Ishikawa (cell line): ENCODE data around the gene GPR78.
A peak's percentile ranks its signal among the peaks of the same experiment; 100 is the strongest.

Source experiments
- CEBPB ChIP-seq: IDR thresholded peaks from 2 replicates; pipeline ENCODE4 v1.6.1; 2012
- CREB1 ChIP-seq: IDR thresholded peaks from 2 replicates; pipeline ENCODE4 v1.6.1; 2012; ENCODE audit warnings: low read depth
- EP300 ChIP-seq: IDR thresholded peaks from 2 replicates; pipeline ENCODE4 v1.6.1; 2012; ENCODE audit warnings: borderline replicate concordance
- NFIC ChIP-seq: IDR thresholded peaks from 2 replicates; pipeline ENCODE4 v1.6.1; 2012
- RAD21 ChIP-seq: IDR thresholded peaks from 2 replicates; pipeline ENCODE4 v1.6.1; 2012; ENCODE audit warnings: low read depth
- TAF1 ChIP-seq: IDR thresholded peaks from 2 replicates; pipeline ENCODE4 v1.6.1; 2012; ENCODE audit warnings: low read depth, mild to moderate bottlenecking
- YY1 ChIP-seq: IDR thresholded peaks from 2 replicates; pipeline ENCODE4 v1.6.1; 2012; ENCODE audit warnings: low read depth
- ZBTB7A ChIP-seq: IDR thresholded peaks from 2 replicates; pipeline ENCODE4 v1.6.1; 2012; ENCODE audit warnings: low read depth
- TF ChIP-seq, protein P1 (sequence below): IDR thresholded peaks from 2 replicates; pipeline ENCODE4 v1.6.1; 2012
- TF ChIP-seq, protein P2 (sequence below): IDR thresholded peaks from 2 replicates; pipeline ENCODE4 v1.6.1; 2012; ENCODE audit warnings: low read depth, mild to moderate bottlenecking
- TF ChIP-seq, protein P3 (sequence below): IDR thresholded peaks from 2 replicates; pipeline ENCODE4 v1.6.1; 2012

DNA sequence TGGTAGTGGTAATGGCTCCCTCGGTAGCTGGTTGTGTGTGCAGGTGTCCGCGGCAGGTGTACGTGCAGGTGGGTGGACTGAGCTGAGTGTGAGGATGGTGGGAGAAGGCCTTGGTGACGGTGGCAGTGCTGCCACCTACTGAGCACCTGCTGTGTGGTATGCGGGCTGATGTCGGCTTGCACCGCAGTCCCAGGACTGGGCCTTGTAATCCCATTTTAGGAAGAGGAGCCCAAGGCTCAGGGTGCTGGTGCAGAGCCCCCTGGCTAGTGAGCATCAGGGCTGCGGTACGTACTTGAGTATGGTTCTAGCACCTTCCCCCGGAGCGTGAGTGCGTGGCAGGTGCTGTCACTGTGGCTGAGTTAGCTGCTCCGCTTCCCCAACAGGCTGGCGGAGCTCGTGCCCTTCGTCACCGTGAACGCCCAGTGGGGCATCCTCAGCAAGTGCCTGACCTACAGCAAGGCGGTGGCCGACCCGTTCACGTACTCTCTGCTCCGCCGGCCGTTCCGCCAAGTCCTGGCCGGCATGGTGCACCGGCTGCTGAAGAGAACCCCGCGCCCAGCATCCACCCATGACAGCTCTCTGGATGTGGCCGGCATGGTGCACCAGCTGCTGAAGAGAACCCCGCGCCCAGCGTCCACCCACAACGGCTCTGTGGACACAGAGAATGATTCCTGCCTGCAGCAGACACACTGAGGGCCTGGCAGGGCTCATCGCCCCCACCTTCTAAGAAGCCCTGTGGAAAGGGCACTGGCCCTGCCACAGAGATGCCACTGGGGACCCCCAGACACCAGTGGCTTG is 6.7 kb downstream of the GPR78 start:
- TF ChIP-seq EP300 (no peak), CREB1 (no peak), CEBPB (no peak), NFIC (no peak), TAF1 (no peak), RAD21 (peak; percentile 41; the same call in 1 of the 2 replicates), YY1 (no peak), ZBTB7A (no peak)
- TF ChIP-seq, protein P1, sequence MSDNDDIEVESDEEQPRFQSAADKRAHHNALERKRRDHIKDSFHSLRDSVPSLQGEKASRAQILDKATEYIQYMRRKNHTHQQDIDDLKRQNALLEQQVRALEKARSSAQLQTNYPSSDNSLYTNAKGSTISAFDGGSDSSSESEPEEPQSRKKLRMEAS = no peak
- TF ChIP-seq, protein P2, sequence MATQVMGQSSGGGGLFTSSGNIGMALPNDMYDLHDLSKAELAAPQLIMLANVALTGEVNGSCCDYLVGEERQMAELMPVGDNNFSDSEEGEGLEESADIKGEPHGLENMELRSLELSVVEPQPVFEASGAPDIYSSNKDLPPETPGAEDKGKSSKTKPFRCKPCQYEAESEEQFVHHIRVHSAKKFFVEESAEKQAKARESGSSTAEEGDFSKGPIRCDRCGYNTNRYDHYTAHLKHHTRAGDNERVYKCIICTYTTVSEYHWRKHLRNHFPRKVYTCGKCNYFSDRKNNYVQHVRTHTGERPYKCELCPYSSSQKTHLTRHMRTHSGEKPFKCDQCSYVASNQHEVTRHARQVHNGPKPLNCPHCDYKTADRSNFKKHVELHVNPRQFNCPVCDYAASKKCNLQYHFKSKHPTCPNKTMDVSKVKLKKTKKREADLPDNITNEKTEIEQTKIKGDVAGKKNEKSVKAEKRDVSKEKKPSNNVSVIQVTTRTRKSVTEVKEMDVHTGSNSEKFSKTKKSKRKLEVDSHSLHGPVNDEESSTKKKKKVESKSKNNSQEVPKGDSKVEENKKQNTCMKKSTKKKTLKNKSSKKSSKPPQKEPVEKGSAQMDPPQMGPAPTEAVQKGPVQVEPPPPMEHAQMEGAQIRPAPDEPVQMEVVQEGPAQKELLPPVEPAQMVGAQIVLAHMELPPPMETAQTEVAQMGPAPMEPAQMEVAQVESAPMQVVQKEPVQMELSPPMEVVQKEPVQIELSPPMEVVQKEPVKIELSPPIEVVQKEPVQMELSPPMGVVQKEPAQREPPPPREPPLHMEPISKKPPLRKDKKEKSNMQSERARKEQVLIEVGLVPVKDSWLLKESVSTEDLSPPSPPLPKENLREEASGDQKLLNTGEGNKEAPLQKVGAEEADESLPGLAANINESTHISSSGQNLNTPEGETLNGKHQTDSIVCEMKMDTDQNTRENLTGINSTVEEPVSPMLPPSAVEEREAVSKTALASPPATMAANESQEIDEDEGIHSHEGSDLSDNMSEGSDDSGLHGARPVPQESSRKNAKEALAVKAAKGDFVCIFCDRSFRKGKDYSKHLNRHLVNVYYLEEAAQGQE = no peak
- TF ChIP-seq, protein P3, sequence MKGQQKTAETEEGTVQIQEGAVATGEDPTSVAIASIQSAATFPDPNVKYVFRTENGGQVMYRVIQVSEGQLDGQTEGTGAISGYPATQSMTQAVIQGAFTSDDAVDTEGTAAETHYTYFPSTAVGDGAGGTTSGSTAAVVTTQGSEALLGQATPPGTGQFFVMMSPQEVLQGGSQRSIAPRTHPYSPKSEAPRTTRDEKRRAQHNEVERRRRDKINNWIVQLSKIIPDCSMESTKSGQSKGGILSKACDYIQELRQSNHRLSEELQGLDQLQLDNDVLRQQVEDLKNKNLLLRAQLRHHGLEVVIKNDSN = no peak
